ENCODE results near the gene MVB12B. TPM values are rescaled to one million over a fixed set of nuclear protein-coding genes. Genes with fewer than 3 reads are reported as not detected.

Gene MVB12B
- total and polyA plus RNA-seq, 9 donors, result 7.0 to 23.1 (median 17.8) TPM

GRCh38 chr9:126424511-126424910 is 97.9 kb downstream of the MVB12B start:
- no peak for DNase-seq
- Histone ChIP-seq H3K27ac (no peak overlapping the region), H3K27me3 (no peaks in the 10 kb centered on the region), H3K36me3 (no peaks in the 10 kb centered on the region), H3K4me1 (ENCODE audit: insufficient read depth) (no peaks in the 10 kb centered on the region), H3K9me3 (no peaks in the 10 kb centered on the region), H3K4me3 (no peak overlapping the region)
- intact Hi-C loops (cut with DNase I), result no loop called here
- TF ChIP-seq EP300 (IDR thresholded peaks at IDR 0.05) (no peak), CTCF (IDR thresholded peaks at IDR 0.05) (no peak), POLR2A (IDR thresholded peaks at IDR 0.05) (no peak)
- 75 to 92% (median 85%) methylated on average over 8 of the region's 8 CpGs for WGBS, 3 donors

- H3K27me3 ChIP-seq, result no peaks in the 10 kb centered on the region
- no peaks in the 10 kb centered on the region for H3K4me1 ChIP-seq (ENCODE audit: insufficient read depth)
- no peak overlapping the region for H3K27ac ChIP-seq
- no peak for DNase-seq
- WGBS, 3 donors, result 94 to 95% (median 94%) methylated on average over 9 of the region's 9 CpGs
- no peak for TF ChIP-seq POLR2A (IDR thresholded peaks at IDR 0.05)
- no peak for TF ChIP-seq EP300 (IDR thresholded peaks at IDR 0.05)
- no peak for TF ChIP-seq CTCF (IDR thresholded peaks at IDR 0.05)
- no peak overlapping the region for H3K4me3 ChIP-seq
- intact Hi-C loops (cut with DNase I), result no loop called here
- H3K9me3 ChIP-seq, result no peaks in the 10 kb centered on the region
- no peaks in the 10 kb centered on the region for H3K36me3 ChIP-seq
These were observed 102.0 kb downstream of the MVB12B start for GRCh38 chr9:126428534-126429175.

GRCh38 chr9:126429190-126429589 is 102.6 kb downstream of the MVB12B start:
- H3K36me3 ChIP-seq, result no peaks in the 10 kb centered on the region
- H3K27me3 ChIP-seq, result no peaks in the 10 kb centered on the region
- no peak for TF ChIP-seq CTCF (IDR thresholded peaks at IDR 0.05)
- no peak for TF ChIP-seq EP300 (IDR thresholded peaks at IDR 0.05)
- TF ChIP-seq POLR2A (IDR thresholded peaks at IDR 0.05), result no peak
- no peak overlapping the region for H3K27ac ChIP-seq
- no peaks in the 10 kb centered on the region for H3K9me3 ChIP-seq
- WGBS, 3 donors, result 95 to 97% (median 95%) methylated on average over 8 of the region's 8 CpGs
- no peaks in the 10 kb centered on the region for H3K4me1 ChIP-seq (ENCODE audit: insufficient read depth)
- intact Hi-C loops (cut with DNase I), result no loop called here
- H3K4me3 ChIP-seq, result no peak overlapping the region
- no peak for DNase-seq

GRCh38 chr9:126430124-126430523 is 103.5 kb downstream of the MVB12B start:
- WGBS, 3 donors, result 94 to 96% (median 96%) methylated on average over 6 of the region's 6 CpGs
- intact Hi-C loops (cut with DNase I), result no loop called here
- Histone ChIP-seq H3K4me1 (ENCODE audit: insufficient read depth) (no peaks in the 10 kb centered on the region), H3K9me3 (no peaks in the 10 kb centered on the region), H3K27ac (no peak overlapping the region), H3K27me3 (no peaks in the 10 kb centered on the region), H3K4me3 (no peak overlapping the region), H3K36me3 (no peaks in the 10 kb centered on the region)
- no peak for TF ChIP-seq EP300 (IDR thresholded peaks at IDR 0.05)
- TF ChIP-seq CTCF (IDR thresholded peaks at IDR 0.05), result no peak
- TF ChIP-seq POLR2A (IDR thresholded peaks at IDR 0.05), result no peak
- no peak for DNase-seq
